ENCODE measurements around the gene GAMT. TPM values are rescaled to one million over a fixed set of nuclear protein-coding genes. Genes with fewer than 3 reads are reported as not detected.

The GAMT gene
- total and polyA plus RNA-seq, 2 experiments from 2014 or later: 21.5 to 36.9 TPM

DNA sequence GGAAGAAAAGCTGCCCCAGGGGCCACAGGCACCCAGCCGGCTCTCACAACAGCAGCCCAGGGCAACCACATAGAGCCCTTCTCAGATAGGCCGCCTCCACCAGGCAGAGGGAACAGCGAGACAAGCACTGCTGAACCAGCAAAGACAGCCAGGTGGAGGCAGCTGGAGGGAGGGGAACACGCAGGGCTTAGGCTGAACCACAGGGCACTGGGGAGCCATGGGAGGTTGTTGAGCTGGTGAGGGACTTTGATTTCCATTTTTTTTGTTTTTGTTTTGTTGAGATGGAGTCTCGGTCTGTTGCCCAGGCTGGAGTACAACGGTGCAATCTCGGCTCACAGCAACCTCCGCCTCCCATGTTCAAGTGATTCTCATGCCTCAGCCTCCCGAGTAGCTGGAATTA, 3.5 kb downstream of the GAMT start:
- Histone ChIP-seq H2AFZ (no peak overlapping the region), H4K20me1 (replicated peaks; ENCODE audit: insufficient read depth) (no peaks in the 10 kb centered on the region; the same call in 1 of the 2 replicates), H3K4me3 (no peak overlapping the region), H3F3A (replicated peaks; ENCODE audit: low read depth) (peaks cover 12% of the 10 kb centered on the region; the same call in 1 of the 2 replicates), H3K36me3 (ENCODE audit: insufficient read depth) (no peaks in the 10 kb centered on the region), H3K4me1 (ENCODE audit: insufficient read depth) (0 out of 2 replicates have a peak, but pooled peaks cover 5% of the 10 kb centered on the region), H3K27me3 (ENCODE audit: insufficient read depth) (peaks cover 6% of the 10 kb centered on the region; the same call in 1 of the 2 replicates), H3K27ac (ENCODE audit: low read depth) (no peak overlapping the region), H3K4me2 (no peak overlapping the region), H3K9me2 (ENCODE audit: insufficient read depth) (no peaks in the 10 kb centered on the region), H3K79me2 (replicated peaks; ENCODE audit: insufficient read depth) (no peaks in the 10 kb centered on the region)
- no peak overlapping the region for H3K27ac Mint-ChIP-seq
- H3K4me3 Mint-ChIP-seq: no peak overlapping the region
- no peak for DNase-seq (ENCODE audit: low spot score)
- no peaks in the 10 kb centered on the region; the same call in 1 of the 3 replicates for H3K36me3 Mint-ChIP-seq (ENCODE audit: low read depth)
- H3K4me1 Mint-ChIP-seq: peaks cover 2% of the 10 kb centered on the region; the same call in 2 of the 3 replicates
- no peaks in the 10 kb centered on the region for H3K9me3 Mint-ChIP-seq
- ATAC-seq: no peak
- peaks cover 2% of the 10 kb centered on the region for H3K27me3 Mint-ChIP-seq (ENCODE audit: insufficient read depth, low read depth, poor library complexity)
- TF ChIP-seq EZH2phosphoT487 (IDR thresholded peaks at IDR 0.05; ENCODE audit: unreplicated experiment) (no peak), JUNB (IDR thresholded peaks at IDR 0.05; ENCODE audit: unreplicated experiment) (no peak), ZNF331 (CRISPR knock-in tag; IDR thresholded peaks at IDR 0.05; ENCODE audit: low read depth) (no peak), NANOG (IDR thresholded peaks at IDR 0.05; ENCODE audit: borderline replicate concordance) (no peak), ZNF114 (CRISPR knock-in tag; IDR thresholded peaks at IDR 0.05) (no peak), ZNF462 (CRISPR knock-in tag; IDR thresholded peaks at IDR 0.05) (no peak), POLR2AphosphoS5 (IDR thresholded peaks at IDR 0.05; ENCODE audit: low read depth) (no peak), STAT1 (IDR thresholded peaks at IDR 0.05; ENCODE audit: unreplicated experiment) (no peak), EZH2 (IDR thresholded peaks at IDR 0.05; ENCODE audit: low read depth, unreplicated experiment) (no peak), CREB1 (CRISPR knock-in tag; IDR thresholded peaks at IDR 0.05; ENCODE audit: low read depth) (no peak), CTCF (conservative IDR thresholded peaks at IDR 0.05; ENCODE audit: low read depth in 2 of 2) (no peak)
- TF ChIP-seq, protein P1, sequence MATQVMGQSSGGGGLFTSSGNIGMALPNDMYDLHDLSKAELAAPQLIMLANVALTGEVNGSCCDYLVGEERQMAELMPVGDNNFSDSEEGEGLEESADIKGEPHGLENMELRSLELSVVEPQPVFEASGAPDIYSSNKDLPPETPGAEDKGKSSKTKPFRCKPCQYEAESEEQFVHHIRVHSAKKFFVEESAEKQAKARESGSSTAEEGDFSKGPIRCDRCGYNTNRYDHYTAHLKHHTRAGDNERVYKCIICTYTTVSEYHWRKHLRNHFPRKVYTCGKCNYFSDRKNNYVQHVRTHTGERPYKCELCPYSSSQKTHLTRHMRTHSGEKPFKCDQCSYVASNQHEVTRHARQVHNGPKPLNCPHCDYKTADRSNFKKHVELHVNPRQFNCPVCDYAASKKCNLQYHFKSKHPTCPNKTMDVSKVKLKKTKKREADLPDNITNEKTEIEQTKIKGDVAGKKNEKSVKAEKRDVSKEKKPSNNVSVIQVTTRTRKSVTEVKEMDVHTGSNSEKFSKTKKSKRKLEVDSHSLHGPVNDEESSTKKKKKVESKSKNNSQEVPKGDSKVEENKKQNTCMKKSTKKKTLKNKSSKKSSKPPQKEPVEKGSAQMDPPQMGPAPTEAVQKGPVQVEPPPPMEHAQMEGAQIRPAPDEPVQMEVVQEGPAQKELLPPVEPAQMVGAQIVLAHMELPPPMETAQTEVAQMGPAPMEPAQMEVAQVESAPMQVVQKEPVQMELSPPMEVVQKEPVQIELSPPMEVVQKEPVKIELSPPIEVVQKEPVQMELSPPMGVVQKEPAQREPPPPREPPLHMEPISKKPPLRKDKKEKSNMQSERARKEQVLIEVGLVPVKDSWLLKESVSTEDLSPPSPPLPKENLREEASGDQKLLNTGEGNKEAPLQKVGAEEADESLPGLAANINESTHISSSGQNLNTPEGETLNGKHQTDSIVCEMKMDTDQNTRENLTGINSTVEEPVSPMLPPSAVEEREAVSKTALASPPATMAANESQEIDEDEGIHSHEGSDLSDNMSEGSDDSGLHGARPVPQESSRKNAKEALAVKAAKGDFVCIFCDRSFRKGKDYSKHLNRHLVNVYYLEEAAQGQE (IDR thresholded peaks at IDR 0.05; ENCODE audit: unreplicated experiment): no peak
- TF ChIP-seq, protein P2, sequence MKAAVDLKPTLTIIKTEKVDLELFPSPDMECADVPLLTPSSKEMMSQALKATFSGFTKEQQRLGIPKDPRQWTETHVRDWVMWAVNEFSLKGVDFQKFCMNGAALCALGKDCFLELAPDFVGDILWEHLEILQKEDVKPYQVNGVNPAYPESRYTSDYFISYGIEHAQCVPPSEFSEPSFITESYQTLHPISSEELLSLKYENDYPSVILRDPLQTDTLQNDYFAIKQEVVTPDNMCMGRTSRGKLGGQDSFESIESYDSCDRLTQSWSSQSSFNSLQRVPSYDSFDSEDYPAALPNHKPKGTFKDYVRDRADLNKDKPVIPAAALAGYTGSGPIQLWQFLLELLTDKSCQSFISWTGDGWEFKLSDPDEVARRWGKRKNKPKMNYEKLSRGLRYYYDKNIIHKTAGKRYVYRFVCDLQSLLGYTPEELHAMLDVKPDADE (IDR thresholded peaks at IDR 0.05): no peak

Measured in GM23338 (cell line).